Femur (tissue), 1 donor: ENCODE data around the gene PSPN.
"Not testable (repeated sequence)": the region's sequence is repeated elsewhere in the genome, so short reads cannot be mapped to it uniquely, and the experiment has no call there.

Source experiments
- DNase-seq: peaks from one replicate; pipeline ENCODE4 v3.0.0-alpha.2; 2017

Gene PSPN

DNA sequence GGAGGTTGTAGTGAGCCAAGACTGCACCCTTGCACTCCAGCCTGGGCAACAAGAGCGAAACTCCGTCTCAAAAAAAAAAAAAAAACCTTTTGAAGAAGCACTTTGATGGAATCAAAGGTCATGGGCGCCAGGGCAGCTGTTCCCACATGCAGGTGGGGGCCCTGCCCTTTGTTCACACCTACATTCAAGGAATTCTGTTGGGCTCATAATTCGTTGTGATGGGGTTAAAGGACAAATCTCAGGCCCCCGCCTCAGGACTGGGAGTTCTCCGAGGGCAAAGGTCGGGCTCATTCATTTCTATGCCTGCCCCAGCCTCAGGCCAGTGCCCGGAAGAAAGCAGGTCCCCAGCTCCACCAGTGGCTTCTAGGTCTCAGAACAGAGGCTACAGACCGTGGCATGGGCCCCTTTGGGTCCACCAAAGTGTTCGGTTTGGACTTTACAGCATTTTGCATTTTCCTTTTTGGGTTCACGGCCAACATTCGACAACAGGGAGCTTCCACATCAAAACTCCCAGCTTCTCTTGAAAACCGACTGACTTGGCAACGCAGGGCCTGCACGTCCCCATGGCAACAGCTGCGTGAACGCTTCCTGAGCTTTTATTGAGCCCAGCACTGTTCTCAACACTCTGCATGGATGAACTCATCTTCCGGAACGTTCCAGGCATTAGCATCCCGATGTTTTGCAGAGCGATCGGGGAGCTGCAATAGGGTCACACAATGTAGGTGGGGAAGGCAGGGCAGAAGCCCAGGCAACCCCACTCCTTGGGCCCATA, 27.3 kb upstream of the PSPN start:
- peak; percentile 89 for DNase-seq

DNA sequence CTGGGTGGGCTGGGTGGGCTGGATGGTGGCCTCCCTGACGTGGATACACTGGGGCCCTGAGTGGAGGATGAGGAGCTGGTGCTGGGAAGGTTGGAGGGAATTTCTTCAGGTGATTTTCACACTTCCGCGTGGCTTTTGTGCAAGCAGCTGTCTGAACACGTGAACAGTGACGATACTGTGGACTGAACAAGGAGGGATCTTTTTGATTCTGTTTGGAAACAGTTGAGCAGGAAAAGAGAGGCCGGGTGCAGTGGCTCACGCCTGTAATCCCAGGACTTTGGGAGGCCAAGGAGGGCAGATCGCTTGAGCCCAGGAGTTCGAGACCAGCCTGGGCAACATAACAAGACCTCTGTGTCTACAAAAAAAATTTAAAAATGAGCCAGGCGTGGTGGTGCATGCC, 26.3 kb upstream of the PSPN start:
- no peak for DNase-seq

DNA sequence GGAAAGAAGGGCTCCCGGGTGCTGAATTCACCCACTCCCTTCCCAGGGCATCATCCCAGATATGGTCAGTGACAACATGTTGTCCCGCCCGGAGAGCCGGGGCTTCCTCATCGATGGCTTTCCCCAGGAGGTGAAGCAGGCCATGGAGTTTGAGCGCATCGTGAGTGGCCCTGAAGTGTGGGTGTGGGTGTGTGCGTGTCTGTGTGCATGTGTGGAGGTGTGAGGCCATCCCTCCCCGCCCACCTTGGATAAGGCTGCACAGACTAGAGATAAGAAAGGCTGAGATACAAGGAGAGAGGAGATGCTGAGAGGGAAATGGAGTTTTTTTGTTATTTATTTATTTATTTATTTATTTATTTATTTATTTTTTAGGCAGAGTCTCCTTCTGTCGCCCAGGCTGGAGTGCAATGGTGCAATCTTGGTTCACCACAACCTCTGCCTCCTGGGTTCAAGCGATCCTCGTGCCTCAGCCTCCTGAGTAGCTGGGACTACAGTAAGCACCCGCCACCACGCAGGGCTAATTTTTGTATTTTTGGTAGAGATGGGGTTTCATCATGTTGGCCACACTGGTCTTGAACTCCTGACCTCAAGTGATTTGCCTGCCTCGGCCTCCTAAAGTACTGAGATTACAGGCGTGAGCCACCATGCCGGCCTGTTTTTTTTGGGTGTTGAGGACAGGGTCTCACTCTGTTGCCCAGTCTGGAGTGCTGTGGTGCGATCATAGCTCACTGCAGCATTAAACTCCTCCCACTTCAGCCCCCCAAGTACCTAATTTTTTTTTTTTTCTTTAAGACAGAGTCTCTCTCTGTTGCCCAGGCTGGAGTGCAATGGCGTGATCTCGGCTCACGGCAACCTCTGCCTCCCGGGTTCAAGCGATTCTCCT, 24.6 kb upstream of the PSPN start:
- DNase-seq: not testable (repeated sequence)

DNA sequence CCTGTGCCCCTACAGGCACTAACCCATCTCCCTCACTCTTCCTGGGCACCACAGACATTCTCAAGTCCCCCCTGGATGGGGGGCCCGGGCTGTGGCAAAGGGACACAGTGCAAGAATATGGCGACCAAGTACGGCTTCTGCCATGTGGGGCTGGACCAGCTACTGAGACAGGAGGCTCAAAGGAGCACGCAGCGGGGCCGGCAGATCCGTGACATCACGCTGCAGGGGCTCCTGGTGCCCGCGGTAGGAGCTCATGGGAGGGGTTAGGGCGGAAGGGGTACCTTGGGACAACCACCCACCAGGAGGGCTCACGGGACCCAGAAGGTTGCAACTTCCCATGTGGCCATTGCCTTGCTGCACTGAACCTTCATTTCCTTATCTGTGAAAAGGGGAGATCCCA, 20.6 kb upstream of the PSPN start:
- DNase-seq: no peak

DNA sequence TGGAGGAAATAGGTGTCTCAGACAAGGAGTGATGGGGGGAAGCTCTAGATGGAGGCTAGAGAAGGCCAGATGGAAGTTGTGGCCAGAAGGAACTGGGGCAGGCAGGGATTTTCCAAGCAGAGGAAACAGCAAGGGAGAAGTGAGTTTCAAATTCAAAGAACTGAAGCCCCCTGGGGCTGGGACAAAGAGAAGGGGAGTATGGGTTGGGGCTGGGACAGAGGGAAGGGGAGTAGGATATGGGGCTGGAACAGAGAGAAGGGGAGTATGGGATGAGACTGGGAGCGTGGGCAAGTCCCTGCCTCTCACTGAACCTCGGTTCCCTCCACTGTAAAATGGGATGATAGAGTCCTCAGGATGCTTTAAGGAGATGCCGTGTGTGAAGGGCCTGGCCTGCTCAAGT, 19.1 kb upstream of the PSPN start:
- DNase-seq: no peak

DNA sequence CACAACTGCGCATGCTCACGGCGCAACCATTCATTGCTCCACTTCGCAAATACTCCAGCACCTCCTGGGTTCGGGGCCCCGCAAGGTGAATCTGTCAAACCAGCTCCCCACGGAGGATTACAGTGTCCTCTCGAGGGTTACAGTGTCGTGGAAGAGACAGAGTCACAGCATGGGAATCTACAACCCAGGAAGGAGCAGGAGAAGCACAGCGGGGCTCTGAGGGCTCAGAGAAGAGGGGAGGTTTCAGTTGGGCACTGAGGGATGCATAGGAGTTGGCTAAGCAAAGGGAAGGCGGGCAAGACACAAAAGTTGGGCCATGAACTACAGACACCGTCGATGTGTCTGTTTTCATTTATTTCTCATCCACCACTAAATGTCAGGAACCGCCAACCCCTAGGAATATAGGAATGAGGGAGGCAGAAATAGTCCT, 18.3 kb upstream of the PSPN start:
- no peak for DNase-seq

DNA sequence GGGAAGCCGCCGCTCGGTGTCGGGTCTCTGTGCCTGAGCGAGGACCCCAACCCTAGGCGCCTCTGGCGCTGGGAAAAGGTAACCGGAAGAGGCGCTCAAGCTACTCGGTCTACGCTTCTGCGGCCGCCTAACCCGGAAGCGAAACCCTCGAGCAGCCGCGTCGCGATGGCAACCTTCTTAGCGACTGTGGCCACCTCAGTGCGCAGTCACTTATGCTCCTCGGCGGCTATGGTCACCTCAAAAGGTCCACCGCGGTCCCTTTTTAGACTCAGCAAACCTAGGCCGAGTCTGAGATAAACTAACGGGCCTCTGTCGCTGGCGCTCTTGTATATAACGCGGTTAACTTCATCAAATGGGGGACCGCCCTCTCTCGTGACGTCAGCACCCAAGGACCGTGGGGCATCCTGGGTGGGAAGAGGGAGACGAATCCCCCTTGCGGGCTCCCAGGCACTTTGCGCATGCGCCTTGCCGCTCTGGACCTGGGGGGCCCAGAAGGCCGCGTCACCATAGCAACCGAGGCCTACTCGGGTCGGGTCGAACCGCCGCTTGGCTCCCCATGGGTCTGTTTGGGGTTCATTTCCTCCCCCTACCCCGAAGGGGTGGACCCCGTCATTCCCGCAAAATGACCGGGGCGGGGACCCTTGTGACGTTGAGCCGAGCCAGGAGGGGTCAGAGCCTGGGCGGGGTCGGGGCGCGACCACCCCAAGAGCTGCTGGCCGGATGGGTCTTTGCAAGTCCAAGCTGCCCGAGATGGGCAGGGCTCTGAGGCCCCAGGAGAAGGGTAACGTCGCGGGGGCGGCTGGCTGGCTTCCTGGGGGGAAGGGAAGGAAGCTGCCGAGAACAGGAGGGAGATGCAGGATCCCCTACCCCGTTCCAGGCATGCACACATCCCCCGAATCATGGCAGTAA, 17.6 kb upstream of the PSPN start, which contains the start of gene GTF2F1:
Gene GTF2F1, minus strand, starts transcription at position 91 of the 909 bp plus-strand sequence. CDS start 169 bp downstream, outside the sequence.
- peak; percentile 98 for DNase-seq

DNA sequence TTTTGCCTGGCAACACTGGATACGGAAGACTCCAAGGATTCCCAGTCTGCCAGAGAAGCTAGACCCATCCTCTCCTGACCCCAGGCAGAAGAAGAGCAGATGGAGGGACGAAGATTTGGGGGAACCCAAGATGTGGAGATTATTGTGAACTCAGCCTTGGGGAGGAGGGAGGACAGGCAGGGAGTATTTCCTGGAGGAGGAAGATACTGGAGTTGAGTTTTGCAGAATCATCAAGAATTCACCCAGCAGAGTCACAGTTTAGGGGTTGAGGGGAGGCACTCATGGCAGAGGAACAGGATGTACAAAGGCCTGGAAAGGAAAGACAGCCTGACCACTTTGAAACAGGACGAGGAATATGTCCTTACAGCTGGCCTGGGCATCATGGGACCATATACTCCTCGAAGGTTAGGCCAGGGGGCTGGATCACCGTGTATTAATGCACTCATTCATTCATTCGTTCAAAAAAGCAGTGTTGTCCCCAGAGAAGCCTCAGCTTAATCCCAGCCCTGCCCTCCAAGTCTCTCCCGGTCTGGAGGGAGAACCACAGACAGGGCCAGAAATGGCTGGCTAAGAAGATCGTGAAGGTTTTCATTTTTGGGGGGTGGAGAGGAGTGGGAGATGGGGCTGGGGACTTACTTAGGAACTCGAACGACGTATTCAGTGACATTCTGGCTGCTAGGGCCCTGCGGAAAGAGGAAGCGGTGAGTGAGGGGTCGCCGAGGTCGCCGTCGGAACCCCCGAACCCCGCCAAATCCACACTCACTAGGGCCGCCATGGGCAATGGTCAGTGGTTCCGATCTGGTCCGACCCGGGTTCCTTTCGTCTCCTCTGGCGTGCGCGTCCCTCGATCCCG, 16.7 kb upstream of the PSPN start:
- no peak for DNase-seq

DNA sequence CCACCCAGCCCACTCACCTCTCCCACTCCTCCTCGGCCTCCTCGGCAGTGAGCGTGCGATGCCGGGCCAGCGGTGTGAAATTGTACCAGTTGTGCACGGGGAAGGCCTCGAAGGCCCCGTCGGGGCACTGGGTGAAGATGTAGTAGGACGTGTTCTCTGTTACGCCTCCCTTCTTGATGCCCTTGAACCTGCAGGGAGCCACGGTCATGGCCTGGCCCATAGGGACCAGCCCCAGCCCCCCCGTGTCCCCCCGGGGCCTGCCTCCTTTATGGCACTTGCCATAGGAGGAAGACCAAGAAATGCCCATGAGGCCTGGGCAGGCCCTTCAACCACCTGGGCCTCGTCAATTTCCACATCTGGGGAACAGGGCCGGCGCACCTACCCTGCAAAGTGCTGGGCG, 11.6 kb upstream of the PSPN start:
- no peak for DNase-seq

DNA sequence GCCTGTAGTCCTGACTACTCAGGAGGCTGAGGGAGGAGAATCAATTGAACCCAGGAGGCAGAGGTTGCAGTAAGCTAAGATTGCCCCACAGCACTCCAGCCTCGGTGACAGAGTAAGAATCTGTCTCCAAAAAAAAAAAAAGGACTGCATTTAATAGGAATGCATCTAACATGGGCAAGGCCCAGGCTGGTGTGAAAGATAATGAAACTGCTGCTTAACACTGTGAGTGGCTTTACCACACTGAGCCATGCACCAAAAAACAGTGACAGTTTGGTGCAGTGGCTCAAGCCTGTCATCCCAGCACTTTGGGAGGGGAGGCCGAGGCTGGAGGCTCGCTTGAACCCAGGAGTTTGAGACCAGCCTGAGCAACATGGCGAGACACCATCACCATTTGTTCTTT, 8.6 kb upstream of the PSPN start:
- DNase-seq: no peak

DNA sequence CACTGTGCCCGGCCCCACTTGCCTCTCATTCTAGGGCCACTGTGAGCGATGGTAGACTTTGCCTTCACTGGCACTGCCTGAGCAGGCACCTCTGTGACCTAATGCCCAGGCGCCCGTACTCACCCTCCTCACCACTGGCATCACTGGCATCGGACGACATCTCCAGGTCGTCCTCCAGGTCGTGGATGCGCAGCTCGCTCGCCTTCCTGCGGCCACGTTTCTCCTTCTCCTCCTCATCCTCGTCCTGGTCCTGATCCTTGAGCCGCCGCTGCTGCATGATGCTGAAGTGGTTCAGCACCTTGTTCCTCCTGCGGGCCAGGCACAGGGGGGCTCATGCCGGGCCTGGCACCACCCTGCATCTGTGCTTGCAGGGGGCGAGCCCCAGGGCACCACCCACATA, 7.5 kb upstream of the PSPN start:
- no peak for DNase-seq

DNA sequence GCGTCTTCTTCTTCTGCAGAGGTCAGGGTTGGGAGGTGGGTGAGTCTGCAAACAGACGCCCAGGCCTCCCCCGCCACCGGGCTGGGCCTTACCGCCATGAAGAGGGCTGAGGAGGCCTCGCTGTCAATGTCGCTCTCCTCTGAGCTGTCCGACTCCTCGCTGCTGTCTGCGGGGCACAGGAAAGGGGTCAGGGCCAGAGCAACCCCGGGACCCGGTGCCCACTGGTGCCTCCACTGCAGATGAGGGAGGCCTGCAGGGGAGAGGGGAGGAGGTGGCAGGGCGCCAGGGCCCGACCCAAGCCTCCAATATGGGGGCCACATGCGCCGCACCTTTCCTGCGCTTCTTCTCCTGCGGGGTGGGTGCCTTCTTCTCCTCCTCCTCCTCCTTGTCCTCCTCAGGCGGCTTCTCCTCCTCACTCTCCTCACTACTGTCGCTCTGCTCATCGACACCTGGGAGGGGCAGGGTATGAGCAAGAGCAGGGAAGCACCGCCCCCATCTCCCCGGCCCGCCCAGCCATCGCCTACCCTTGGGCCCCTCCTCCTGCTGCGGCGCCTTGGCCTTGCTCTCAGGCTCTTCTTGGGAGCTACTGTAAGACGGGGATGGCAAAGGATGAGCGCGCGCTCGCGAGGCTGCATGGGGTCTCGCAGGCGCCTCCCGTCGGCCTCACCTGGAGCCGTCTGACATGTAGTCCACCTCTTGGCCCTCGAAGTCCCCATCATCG, 5.5 kb upstream of the PSPN start:
- no peak for DNase-seq

DNA sequence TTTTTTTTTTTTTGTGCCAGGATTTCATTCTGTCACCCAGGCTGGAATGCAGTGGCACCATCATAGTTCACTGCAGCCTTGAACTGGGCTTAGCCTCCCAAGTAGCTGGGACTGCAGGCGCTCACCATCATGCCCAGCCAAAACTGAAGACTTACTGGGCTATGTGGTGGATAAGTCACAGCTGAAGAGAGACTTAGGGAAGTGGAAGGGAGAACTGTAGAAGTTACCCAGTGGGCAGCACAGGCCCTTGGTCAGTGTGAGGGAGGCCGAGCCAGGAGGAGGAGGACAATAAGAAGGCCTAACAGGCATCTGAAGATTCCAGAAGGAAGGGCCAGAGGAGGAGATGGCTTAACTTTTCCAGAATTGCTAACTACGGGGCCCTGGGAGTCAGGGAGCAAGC, 4.0 kb upstream of the PSPN start:
- DNase-seq: no peak

DNA sequence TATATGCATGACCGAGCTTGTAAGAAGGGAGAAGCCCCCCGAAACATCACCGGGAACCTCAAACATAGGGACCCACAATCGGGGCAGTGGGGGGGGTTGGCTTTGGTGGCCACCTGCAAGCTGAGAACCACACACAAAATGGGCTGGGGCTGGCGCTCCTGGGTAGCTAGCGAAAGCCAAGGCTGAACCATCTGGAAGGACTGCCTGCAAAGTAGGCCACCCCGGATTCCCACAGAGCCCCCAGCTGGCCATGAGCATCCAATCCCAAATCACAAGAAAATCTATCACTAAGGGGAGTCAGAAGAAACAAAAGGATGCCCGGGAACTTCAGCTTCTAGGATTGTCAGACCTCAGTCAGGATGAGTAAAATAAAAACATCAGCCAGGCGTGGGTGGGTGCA, 2.8 kb upstream of the PSPN start:
- no peak for DNase-seq

DNA sequence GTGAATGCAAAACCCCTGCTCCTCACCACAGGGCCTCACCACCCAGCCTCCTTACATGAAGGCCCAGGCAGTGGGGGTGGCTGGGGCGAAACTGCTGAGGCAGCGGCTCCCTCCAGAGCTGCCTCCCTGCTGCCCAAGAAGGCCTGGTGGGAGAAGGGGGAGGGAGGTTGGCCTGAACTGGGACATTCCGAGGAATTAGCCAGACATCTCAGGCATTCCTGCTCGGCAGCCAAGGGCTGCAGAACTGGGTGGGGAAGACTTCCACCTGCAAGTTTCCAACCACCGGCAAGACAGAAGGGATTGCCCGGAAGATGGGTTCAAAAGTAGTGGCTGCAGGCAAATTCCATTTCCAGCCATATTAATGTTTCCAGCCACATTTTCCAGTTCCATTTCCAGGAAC, 2.3 kb upstream of the PSPN start:
- peak; percentile 79 for DNase-seq

DNA sequence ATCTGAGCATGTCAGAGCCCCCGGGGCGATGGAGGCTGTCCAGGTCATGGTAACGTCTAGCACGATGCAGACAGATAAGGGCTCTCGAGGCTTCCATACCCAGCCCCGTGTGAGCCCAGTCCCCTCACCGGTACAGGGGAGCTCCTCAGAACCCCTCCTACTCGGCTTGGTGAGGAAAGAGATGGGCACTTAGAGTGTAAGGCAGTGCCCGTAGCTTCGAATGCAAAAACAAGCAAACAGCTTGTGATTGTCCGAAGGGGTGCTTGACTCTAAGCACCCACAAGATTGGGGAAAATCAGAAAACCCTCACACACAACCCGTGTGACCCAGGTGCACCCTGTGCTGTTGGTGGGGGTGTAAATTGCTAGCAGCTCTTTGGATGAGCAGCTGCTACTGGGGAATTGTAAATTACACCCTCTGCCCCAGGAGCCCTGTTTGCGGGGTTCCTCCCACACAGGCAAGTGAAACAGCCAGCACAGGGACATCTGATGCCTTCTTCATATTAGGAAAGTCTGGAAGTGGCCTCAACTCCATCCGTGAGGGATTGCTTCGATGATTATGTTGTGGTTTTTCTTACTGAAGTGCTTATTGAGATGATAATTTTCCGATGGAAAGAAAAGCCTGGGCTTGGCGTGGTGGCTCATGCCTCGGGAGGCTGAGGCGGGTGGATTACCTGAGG, 918 bp upstream of the PSPN start:
- no peak for DNase-seq

DNA sequence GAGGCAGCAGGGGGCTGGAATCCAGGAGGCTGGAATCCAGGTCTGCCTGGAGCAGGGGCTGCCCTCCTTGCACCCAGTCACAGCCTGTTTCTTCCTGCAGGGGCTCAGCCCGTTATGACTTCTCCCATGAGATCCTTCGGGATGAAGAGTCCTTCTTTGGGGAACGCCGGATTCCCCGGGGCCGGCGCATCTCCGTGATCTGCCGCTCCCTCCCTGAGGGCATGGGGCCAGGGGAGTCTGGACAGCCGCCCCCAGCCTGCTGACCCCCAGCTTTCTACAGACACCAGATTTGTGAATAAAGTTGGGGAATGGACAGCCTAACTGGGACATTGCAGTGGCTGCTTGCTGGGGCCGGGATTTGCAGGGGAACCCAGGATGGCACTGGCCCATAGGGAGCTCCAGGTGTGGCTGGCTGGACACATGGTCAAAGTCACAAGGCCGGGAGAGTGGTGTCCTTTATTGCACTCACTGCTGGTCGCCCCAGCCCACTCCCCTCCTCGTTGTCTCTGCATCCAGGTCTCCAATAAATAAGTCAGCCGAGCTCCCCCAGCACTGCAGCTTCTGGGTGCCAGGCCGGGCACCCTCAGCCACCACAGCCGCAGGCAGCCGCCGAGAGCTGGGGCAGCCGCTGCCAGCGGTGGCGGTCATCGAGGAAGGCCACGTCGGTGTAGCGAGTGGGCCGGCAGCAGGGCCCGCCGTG, 872 bp downstream of the PSPN start:
- DNase-seq: peak; percentile 42

DNA sequence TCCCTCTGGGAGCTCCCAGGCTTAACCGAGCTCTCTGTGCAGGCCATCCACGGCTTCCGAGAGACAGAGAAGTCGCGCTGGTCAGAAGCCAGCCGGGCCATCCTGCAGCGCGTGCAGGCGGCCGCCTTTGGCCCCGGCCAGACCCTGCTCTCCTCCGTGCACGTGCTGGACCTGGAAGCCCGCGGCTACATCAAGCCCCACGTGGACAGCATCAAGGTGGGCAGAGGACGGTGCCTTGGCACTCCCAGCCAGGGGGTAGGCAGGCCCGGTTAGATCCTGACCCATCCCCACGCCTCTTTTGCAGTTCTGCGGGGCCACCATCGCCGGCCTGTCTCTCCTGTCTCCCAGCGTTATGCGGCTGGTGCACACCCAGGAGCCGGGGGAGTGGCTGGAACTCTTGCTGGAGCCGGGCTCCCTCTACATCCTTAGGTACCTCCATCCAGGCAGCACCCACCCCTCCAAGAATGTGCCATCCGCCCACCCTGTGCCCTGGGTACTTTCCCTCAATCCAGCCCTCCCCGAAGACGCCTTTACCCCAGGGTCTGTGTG, 1.5 kb downstream of the PSPN start:
- peak; percentile 56 for DNase-seq

DNA sequence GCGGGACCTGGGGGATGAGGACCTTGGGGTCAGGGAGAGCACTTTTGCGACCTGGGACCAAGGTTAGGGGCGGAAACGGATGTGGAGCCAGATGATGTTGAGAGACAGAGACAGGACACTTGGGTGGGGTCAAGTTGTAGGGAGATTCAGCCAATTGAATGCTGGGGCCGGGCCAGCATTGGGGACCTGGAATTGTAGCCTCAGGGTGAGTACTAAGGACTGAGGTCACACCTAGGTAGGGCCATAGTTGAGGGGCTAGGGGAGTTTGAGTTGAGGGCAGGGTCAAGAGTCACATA, 2.0 kb downstream of the PSPN start:
- DNase-seq: no peak
